RPMI7951 (cell line): ENCODE results near the gene BCAS3. TPM values are rescaled to one million over a fixed set of nuclear protein-coding genes. Genes with fewer than 3 reads are reported as not detected.
"Not testable (repeated sequence)": the region's sequence is repeated elsewhere in the genome, so short reads cannot be mapped to it uniquely, and the experiment has no call there.

ENCODE experiments used
- DNase-seq: peaks from one replicate; pipeline ENCODE4 v3.0.0-alpha.2; 2012; ENCODE audit warnings: low read depth
- total RNA-seq: library from RNA; depleted of rRNA; stranded (reverse); fragments of >200 nt; shearing (Covaris generic); gene quantifications from 2 replicates; pipeline ENCODE4 v1.2.3, GENCODE V29; 2014

Gene BCAS3
- total RNA-seq, 1 experiment from 2014 or later, result 11.2 TPM

DNA sequence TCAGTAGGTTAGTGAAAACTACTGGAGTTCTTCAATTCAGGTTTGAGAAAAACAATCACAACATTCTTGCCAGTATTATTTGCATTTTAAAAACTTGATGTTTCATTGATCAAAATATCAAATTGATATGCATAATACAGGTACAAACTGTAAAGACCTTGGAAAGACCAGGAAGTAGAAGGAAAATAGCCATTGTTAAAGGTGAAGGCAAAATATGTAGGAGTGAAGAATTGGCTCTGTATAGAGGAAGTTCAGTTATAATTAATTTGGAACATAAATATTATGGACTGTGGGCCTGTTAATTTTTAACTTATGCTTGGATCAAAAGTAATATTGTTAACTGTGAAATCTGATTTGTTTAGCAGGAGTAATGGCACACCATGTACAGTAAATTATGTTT is 112.6 kb downstream of the BCAS3 start:
- no peak for DNase-seq

DNA sequence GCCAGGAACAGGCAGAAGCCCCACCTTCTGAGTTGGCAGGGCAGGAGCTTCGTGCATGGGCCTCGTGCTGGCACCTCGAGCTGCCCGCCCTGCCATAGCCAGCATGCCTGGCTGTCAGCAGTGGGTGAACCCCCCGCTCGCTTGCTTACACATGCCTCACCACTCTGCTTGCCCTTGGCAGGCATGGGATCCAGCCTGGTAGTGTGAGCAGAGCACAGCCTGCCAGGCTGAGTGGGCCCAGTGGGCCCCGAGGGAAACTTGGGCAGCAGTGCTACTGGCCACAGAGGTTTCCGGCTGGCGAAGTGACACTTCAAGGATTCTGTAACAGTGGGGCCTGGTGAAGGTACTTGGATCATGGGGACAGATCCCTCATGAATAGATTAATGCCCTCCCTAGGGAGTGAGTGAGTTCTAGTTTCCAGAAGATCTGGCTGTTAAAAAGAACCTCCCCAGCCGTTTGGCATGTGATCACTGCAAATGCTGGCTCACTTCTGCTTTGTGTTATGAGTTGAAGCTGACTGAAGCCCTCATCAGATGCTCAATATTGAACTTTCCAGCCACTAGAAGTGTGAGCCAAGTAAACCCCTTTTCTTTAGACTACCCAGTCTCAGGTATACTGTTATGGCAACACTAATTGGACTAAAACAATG is 114.7 kb downstream of the BCAS3 start:
- no peak for DNase-seq

DNA sequence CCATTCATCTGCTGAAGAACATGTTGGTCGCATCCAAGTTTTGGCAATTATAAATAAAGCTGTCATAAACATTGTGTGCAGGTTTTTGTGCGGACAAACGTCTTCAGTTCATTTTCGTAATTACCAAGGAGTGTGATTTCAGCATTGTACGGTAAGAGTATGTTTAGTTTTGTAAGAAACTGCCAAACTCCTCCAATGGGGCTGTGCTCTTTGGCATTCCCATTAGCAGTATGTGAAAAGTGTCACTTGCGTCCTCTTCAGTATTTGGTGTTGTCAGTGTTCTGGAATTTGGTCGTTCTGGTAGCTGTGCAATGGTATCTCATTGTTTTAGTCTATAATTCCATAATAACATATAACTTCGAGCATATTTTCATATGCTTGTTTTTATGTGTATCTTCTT is 120.9 kb downstream of the BCAS3 start:
- DNase-seq, result no peak

DNA sequence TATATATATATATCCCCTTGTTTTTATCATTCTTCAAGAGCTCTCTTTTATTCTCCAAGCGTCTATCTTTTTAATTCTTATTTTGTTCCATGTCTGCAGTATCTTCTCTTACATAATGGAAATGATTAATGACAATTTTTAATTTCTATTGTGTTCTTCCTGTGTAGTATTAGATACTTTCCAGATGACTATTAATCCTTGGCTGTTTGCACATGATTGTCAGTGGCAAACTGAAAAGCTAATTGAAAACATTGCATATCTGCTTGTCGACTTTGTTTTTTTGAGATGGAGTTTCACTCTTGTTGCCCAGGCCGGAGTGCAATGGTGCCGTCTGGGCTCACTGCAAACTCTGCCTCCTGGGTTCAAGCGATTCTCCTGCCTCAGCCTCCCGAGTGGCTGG is 124.7 kb downstream of the BCAS3 start:
- no peak for DNase-seq

DNA sequence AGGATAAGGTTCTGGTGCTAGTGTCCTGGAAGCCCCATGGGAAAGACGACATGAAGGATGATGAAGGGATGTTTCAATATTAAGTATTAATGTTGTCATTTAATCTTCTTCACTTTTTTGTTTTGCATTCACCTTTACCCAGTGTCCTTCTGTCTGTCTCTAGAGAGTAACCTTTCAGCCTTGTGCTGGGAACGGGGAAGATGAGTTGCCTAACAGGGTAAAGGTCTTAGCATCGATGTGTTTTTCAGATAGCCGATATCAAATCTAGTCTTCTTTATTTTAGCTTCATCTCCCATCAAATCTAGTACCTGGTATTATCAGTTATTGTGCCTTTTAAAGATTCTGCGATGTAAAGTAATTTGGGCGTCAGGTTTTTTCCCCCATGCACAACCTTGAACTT is 125.4 kb downstream of the BCAS3 start:
- DNase-seq, result no peak

DNA sequence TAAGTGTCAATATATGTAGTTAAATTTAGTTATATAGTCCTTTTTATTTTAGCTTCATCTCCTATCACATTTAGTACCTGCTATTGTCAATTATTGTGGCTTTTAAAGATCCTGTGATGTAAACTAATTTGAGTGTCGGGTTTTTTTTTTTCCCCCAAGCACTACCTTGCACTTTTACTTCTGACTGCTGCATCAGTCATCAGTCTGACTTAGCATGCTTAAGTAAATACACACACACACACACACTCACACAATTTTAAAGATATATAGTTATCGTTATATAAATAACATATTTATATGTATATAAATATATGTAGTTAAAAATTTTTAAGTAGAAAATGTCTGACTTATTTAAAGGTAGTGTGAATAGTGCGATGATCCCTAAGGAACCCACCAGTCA is 127.2 kb downstream of the BCAS3 start:
- no peak for DNase-seq

DNA sequence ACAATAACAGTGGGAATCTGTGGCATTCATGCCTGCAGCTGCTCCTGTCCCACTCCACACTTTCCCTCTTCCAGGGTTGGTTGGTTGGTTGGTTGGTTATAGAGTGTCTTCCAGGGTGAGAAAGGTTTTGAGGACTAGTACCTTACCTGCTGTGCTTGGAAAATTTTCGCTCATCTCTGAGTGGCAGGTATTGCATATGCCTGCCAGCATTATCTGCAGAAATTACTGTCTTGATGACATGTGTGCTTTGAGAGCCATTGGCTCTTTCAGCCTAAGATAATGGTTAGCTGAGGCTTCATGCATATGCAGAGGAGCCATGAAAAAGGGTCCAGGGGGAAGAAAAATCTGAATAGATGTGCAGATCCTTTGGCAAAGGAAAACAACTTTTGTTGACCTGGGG is 131.8 kb downstream of the BCAS3 start:
- DNase-seq, result no peak

DNA sequence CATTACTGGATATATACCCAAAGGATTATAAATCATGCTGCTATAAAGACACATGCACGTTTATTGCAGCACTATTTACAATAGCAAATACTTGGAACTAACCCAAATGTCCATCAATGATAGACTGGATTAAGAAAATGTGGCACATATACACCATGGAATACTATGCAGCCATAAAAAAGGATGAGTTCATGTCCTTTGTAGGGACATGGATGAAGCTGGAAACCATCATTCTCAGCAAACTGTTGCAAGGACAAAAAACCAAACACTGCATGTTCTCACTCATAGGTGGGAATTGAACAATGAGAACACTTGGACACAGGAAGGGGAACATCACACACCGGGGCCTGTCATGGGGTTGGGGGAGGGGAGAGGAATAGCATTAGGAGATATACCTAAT is 137.3 kb downstream of the BCAS3 start:
- DNase-seq, result not testable (repeated sequence)

DNA sequence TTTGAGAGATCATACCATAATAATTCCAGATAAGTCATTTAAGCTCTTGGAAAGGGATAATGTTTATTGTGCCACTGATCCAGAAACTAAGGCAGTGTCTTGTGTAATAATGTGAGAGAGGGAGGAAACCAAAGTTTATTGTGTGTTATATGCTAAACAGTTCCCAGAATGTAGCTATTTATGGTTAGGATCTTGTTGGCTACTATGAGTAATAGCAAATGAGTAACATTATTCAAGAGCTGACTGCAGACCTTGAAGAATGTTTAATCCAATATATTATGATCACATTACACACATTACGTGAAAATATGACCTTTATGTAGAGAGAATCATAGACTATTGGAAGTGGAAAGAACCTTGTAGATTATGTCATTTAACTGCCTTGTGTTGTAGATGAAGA is 139.5 kb downstream of the BCAS3 start:
- DNase-seq, result peak; percentile 51

DNA sequence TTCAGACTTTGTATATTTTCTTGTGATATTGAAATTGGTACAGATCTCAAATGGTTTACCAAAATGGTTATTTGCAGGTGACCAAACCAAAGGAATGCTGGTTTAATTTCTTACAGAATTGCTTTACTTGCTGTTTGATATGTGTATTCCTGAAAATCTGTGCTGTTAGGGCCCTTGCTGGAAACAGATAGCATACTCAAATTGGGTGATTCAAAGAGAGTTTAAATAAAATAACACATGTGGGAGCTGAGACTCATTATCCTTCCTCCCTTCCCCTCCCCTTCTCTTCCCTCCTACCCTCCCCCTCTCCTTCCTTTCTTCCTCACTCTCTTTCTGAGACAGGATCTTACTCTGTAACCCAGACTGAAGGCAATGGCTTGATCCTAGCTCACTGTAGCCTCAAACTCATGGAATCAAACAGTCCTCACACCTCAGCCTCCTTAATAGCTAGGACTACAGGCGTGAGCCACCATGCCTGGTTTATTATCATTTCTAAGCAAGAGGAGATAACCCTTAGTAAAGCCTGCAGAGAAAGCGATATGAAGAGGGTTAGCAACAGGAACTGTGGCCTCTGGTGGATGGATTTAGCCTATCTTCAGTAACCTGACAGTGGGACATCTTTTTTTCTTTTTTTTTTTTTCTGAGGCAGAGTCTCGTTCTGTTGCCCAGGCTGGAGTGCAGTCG is 141.9 kb downstream of the BCAS3 start:
- no peak for DNase-seq

DNA sequence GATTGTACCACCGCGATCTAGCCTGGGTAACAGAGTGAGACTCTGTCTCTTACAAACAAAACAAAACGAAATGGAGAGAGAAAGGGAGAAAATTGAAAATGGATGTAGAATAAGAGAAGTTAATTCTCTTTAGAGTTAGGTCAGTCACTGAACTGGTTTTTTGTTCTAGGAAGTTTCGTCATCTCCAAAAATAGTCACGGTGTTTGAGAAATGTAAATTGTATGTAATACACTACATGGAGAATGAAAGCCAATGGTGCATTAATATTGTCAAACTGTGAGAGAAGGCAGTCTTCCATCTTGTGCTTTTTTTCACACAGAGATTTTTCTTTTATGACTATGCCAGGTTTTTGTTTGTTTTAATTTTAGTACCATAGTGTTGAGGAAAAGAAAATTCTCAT is 145.9 kb downstream of the BCAS3 start:
- DNase-seq, result no peak

DNA sequence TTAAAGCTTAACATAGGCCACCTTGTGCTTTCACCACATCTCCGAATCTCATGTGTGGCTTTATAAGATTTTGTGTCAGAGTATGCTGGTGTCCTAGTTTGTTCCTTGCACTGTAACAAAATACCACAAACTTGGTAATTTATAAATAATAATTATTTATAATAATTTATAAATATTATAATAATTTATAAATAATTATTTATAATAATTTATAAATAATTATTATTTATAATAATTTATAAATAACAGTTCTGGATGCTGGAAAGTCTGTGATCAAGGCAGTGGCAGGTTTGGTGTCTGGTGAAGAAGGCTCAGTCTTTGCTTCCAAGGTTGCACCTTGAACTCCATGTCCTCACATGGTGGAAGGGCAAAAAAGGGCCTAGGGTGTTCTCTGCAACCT is 147.7 kb downstream of the BCAS3 start:
- no peak for DNase-seq

DNA sequence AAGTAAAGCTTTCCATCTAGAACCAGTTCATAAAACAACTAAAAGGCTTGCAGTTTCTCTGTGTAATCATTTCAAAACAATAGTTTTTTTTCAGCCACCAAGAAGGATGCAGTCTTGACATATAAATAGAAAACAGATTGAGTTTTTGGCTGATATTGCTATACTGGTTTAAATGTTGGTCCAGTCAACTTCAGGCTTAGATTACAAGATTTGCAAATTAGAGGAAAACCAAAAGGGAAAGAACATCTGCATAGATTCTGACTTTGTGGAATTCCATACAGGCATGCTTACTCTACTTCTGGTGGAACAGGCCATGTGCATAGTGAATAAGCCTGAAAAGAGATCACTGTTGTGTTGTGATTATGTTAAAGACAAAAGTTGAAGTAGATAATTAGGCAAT is 150.3 kb downstream of the BCAS3 start:
- DNase-seq, result peak; percentile 3

DNA sequence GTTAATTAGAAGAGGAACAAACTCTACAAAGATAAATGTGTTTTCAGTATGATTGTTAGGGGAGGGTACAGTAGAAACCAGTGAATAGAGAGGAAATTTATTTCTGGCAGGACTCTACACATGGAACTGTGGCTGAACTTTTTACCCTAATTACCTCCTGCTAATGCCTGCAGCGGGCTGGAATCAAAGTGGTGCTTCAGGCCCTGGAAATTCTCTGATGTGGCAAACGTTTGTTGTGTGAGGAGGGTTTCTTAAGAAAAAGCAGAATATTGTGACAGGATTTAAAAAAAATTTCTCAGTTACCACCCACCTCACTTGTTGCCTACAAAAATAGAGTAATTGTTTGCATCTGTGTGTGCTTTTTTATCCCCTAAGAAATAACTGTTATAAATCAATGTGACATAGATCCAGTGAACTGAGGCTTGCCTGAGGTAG is 154.5 kb downstream of the BCAS3 start:
- peak; percentile 57 for DNase-seq

DNA sequence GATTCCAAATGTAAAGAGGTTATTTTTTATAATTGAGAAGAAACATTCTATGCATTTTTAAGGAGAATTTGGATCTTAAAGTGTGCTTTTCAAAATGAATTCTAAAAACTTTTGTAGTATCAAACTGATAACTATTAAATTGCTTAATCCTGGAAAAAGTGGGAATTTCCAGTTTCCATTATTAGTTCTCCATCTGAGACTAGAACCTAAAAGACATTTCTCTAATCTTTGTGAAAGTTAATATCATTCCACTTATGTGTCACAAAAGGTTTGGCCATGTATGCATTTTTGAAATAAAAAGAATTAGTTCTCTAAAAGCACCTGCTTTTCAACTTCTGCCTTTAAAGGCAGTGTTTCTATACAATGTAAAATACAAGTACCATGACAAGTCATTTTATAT is 155.0 kb downstream of the BCAS3 start:
- no peak for DNase-seq

DNA sequence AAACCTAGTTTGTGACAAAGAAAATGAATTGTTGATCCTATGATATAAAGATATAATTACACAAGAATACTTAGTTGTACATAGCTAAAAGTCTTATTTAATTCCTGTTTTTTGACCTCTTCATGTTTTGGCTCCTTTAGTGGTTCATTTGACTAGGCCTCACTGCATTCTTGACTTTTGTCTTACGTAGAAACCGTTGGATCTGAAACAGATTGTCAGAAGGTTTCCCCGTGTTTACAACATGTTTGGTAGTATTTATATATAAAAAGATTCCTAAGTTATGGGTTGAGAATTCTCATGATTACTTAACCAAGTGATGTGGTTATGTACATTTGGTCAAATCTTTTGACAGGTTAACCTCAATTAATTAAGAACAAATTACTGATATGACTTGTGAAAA is 162.8 kb downstream of the BCAS3 start:
- DNase-seq, result no peak

DNA sequence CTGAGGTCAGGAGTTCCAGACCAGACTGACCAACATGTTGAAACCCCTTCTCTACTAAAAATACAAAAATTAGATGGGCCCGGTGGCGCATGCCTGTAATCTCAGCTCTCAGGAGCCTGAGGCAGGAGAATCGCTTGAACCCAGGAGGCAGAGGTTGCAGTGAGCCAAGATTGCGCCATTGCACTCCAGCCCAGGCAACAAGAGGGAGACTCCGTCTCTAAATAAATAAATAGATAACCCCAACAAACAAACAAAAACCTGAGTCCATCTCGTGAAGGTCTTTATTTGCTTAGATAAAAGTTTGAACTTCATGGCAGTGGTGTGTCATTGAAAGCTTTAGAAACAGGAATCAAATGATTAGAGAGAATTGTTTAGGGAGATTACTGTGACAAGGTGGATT is 167.4 kb downstream of the BCAS3 start:
- DNase-seq, result no peak

DNA sequence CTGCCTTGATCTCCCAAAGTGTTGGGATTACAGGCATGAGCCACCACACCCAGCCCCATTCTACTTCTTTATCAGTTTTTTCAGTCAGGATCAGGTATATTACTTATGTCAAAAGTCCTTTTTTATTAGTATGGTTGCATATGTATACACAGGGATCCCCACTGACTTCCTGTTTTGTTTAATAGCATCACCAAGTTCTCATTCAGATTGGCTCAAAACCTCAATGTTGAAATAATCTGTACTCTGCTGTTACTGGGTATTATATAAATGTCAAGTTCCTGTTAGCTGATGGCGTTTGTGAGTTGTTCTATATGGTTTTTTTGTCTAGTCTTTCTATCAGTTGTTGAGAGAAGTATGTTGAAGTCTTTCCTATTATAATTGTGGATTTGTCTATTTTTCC is 168.5 kb downstream of the BCAS3 start:
- no peak for DNase-seq

DNA sequence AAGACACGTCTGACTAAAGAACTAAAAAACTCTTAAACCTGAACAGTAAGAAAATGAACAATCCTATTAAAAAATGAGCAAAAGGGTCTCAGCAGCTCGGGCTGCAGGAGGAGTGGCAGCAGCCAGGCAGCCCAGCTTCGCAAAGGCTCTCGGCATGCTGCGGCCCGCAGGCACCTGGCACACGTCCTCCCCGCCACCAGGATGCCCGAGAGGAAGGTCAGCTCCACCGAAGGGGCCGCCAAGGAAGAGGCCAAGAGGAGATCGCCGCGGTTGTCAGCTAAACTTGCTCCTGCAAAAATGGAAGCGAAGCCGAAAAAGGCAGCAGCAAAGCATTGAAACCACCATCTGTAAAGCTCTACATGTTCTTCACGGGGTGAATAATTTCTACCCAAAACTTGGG is 173.5 kb downstream of the BCAS3 start:
- no peak for DNase-seq

DNA sequence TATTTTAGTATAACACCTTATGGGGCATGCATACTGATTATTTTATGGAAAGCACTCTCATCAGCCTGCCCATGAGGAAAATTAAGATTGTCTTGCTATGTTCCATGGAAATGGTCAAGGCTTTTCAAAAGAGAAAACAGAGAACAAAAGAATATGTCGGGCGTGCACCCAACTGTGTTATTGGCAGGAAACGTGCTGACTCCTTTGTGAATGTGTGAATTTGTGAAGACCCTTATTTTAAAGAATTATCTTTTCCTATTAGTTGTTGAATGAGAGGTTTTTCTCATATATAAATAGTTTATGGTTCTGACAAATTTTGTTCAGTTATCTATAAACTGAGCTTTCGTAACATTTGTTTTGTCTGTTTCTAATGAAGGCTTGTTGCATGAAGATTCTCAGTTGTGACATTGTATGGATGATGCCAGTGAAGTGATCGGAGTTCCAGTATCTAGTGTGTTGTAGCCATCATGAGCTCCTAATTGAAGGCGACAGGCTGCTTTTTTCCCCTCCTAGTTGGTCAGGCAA is 180.0 kb downstream of the BCAS3 start:
- no peak for DNase-seq

DNA sequence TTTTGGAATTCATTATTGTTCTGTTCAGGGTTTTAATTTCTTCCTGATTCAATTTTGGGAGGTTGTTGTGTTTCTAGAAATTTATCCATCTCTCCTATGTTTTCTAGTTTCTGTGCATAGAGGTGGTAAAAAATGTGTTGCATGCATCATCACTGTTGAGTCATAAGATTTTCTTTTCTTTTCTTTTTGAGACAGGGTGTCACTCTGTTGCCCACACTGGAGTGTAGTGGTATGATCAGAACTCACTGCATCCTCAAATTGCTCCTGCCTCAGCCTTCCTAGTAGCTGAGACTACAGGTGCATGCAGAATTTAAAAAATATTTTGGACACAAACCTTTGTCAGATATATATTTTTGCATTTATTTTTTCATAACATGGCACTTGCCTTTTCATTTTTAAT is 184.8 kb downstream of the BCAS3 start:
- no peak for DNase-seq

DNA sequence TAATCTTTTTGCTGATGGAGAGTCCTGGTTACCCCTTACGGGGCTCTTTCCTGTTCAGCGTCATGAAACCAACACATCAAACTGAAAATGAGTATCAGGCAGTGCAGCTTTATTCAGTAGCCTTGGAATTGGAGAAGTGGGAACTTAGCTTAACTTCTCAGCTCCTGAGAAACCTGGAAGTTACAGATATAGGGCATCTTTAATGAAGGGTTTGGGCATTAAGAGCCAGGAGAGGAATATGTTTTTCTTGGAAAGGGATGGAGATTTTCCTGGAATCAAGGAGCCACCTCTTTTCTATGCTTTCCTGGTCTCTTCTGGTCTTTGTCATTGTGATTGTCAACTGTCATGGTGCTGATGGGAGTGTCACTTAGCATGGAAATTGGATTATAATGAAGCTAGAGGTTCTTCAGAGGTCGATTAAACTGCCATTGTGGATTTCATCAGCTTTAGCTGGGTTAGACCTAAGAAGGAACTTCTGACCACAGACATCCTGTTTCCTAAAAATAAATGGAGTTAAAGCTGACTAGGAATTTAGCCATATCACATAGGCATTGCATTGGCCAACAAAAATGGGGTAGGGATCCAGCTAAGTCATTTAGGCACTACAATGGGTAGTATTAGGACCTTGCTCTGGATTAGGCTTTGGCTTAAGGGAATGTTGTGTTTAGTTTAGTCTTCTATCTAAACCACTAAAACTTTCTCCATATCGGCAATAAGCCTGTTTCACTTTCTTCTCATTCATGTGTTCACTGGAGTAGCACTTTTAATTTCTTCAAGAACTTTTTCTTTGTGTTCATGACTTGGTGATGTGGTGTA is 186.4 kb downstream of the BCAS3 start:
- peak; percentile 41 for DNase-seq

DNA sequence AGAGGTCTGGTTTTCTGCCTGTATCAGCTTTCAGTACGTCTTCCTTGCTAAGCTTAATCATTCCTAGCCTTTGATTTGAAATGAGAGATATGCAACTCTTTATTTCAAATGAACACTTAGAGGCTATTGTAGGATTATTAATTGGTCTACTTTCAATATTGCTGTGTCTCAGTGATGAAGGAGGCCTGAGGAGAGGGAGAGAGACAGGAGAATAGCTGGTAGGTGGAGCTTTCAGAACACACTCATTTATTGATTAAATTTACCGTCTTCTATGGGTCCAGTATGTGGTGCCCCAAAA is 187.0 kb downstream of the BCAS3 start:
- DNase-seq, result no peak
